ENCODE data around the gene HAPLN1. TPM values are rescaled to one million over a fixed set of nuclear protein-coding genes. Genes with fewer than 3 reads are reported as not detected.

HAPLN1 gene
- total RNA-seq, 1 donor, result under 0.01 TPM

GRCh38 chr5:83689881-83690280, 30.8 kb downstream of the HAPLN1 start:
- no peaks in the 10 kb centered on the region for H3K4me1 ChIP-seq (ENCODE audit: insufficient read depth, low read length)
- no peaks in the 10 kb centered on the region for H3K9me3 ChIP-seq (ENCODE audit: low read depth, low read length)
- H3K4me3 ChIP-seq (ENCODE audit: low read length), result no peak overlapping the region
- H3K27me3 ChIP-seq (ENCODE audit: insufficient read depth, low read length), result no peaks in the 10 kb centered on the region

GRCh38 chr5:83688281-83688680, 32.4 kb downstream of the HAPLN1 start:
- H3K4me1 ChIP-seq (ENCODE audit: insufficient read depth, low read length), result no peaks in the 10 kb centered on the region
- H3K4me3 ChIP-seq (ENCODE audit: low read length), result no peak overlapping the region
- H3K9me3 ChIP-seq (ENCODE audit: low read depth, low read length), result no peaks in the 10 kb centered on the region
- no peaks in the 10 kb centered on the region for H3K27me3 ChIP-seq (ENCODE audit: insufficient read depth, low read length)

- Histone ChIP-seq H3K9me3 (ENCODE audit: low read depth, low read length) (no peaks in the 10 kb centered on the region), H3K4me3 (ENCODE audit: low read length) (no peak overlapping the region), H3K4me1 (ENCODE audit: insufficient read depth, low read length) (no peaks in the 10 kb centered on the region), H3K27me3 (ENCODE audit: insufficient read depth, low read length) (no peaks in the 10 kb centered on the region)
Observed at GRCh38 chr5:83687124-83687619, 33.5 kb downstream of the HAPLN1 start.

DNA sequence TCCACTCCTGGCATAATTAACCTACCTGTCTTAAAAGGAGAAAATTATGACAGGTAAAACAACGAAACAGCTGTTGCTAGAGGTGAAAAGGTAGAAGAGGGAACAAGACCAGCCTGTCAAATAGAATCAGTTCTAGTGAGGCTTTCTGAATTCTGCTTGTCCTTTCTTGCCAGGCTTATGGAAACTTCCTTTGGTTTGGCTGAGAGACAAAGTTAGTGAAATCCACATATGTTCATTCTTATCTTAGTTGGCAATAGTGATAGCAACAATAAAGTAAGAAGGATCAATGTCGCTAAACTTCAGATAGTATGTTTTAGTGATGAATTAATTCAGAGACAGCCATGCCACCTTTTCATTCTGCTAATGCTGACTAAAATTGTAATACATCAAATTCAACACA, 34.4 kb downstream of the HAPLN1 start:
- Histone ChIP-seq H3K4me3 (ENCODE audit: low read length) (no peak overlapping the region), H3K9me3 (ENCODE audit: low read depth, low read length) (no peaks in the 10 kb centered on the region), H3K4me1 (ENCODE audit: insufficient read depth, low read length) (no peaks in the 10 kb centered on the region), H3K27me3 (ENCODE audit: insufficient read depth, low read length) (no peaks in the 10 kb centered on the region)

DNA sequence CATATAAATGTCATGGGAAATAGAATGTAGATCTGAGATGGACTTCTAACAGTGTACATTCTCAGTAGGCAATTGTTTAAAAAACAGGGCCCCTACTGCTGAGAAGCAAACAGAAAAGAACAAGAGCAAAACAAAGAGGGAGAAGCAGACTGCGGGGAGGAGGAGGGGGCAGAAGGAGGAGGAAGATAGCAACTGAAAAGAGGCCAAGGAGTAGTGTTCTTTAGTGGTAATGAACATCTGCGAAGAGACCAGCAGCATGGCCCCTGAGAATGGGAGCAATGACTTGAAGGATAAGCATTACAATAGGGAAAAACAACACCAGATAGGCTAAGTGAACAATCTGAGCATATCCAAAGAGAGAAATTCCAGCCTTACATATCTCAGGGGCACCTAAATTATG, 36.8 kb downstream of the HAPLN1 start:
- Histone ChIP-seq H3K4me1 (ENCODE audit: insufficient read depth, low read length) (no peaks in the 10 kb centered on the region), H3K9me3 (ENCODE audit: low read depth, low read length) (no peaks in the 10 kb centered on the region), H3K4me3 (ENCODE audit: low read length) (no peak overlapping the region), H3K27me3 (ENCODE audit: insufficient read depth, low read length) (no peaks in the 10 kb centered on the region)

- Histone ChIP-seq H3K9me3 (ENCODE audit: low read depth, low read length) (no peaks in the 10 kb centered on the region), H3K4me3 (ENCODE audit: low read length) (no peak overlapping the region), H3K27me3 (ENCODE audit: insufficient read depth, low read length) (no peaks in the 10 kb centered on the region), H3K4me1 (ENCODE audit: insufficient read depth, low read length) (no peaks in the 10 kb centered on the region)
Observed at GRCh38 chr5:83672646-83673045, 48.0 kb downstream of the HAPLN1 start.

GRCh38 chr5:83672158-83672557, 48.5 kb downstream of the HAPLN1 start:
- Histone ChIP-seq H3K4me3 (ENCODE audit: low read length) (no peak overlapping the region), H3K27me3 (ENCODE audit: insufficient read depth, low read length) (no peaks in the 10 kb centered on the region), H3K4me1 (ENCODE audit: insufficient read depth, low read length) (no peaks in the 10 kb centered on the region), H3K9me3 (ENCODE audit: low read depth, low read length) (no peaks in the 10 kb centered on the region)

DNA sequence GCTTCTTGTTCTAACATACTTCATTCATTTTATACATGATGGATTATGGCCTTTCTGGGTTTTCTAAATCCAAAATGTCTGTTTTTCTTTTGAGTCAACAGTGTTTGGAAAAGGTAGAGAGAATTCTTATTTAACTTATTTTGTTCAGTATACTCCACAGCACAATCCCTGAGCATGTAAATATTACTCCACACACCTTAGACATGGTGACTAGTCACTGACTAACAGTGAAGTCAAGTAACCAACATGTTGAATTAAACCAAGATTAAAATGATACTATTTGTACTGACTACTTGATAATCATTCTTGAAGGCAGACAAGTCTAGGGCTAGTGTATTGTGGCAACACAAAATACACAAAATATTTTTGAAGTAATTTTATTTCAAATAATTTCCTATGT, 55.0 kb downstream of the HAPLN1 start:
- Histone ChIP-seq H3K27me3 (ENCODE audit: insufficient read depth, low read length) (no peaks in the 10 kb centered on the region), H3K4me1 (ENCODE audit: insufficient read depth, low read length) (no peaks in the 10 kb centered on the region), H3K4me3 (ENCODE audit: low read length) (no peak overlapping the region), H3K9me3 (ENCODE audit: low read depth, low read length) (no peaks in the 10 kb centered on the region)

GRCh38 chr5:83662558-83662957, 58.1 kb downstream of the HAPLN1 start:
- no peaks in the 10 kb centered on the region for H3K27me3 ChIP-seq (ENCODE audit: insufficient read depth, low read length)
- H3K9me3 ChIP-seq (ENCODE audit: low read depth, low read length), result no peaks in the 10 kb centered on the region
- H3K4me3 ChIP-seq (ENCODE audit: low read length), result no peak overlapping the region
- no peaks in the 10 kb centered on the region for H3K4me1 ChIP-seq (ENCODE audit: insufficient read depth, low read length)

GRCh38 chr5:83657807-83658525, 62.7 kb downstream of the HAPLN1 start:
- H3K4me1 ChIP-seq (ENCODE audit: insufficient read depth, low read length), result no peaks in the 10 kb centered on the region
- no peaks in the 10 kb centered on the region for H3K27me3 ChIP-seq (ENCODE audit: insufficient read depth, low read length)
- H3K4me3 ChIP-seq (ENCODE audit: low read length), result no peak overlapping the region
- H3K9me3 ChIP-seq (ENCODE audit: low read depth, low read length), result no peaks in the 10 kb centered on the region

GRCh38 chr5:83654427-83654994, 66.1 kb downstream of the HAPLN1 start:
- no peaks in the 10 kb centered on the region for H3K27me3 ChIP-seq (ENCODE audit: insufficient read depth, low read length)
- no peaks in the 10 kb centered on the region for H3K9me3 ChIP-seq (ENCODE audit: low read depth, low read length)
- no peak overlapping the region for H3K4me3 ChIP-seq (ENCODE audit: low read length)
- H3K4me1 ChIP-seq (ENCODE audit: insufficient read depth, low read length), result no peaks in the 10 kb centered on the region

- Histone ChIP-seq H3K4me3 (ENCODE audit: low read length) (no peak overlapping the region), H3K27me3 (ENCODE audit: insufficient read depth, low read length) (no peaks in the 10 kb centered on the region), H3K9me3 (ENCODE audit: low read depth, low read length) (no peaks in the 10 kb centered on the region), H3K4me1 (ENCODE audit: insufficient read depth, low read length) (no peaks in the 10 kb centered on the region)
Observed at GRCh38 chr5:83653669-83654068, 67.0 kb downstream of the HAPLN1 start.

DNA sequence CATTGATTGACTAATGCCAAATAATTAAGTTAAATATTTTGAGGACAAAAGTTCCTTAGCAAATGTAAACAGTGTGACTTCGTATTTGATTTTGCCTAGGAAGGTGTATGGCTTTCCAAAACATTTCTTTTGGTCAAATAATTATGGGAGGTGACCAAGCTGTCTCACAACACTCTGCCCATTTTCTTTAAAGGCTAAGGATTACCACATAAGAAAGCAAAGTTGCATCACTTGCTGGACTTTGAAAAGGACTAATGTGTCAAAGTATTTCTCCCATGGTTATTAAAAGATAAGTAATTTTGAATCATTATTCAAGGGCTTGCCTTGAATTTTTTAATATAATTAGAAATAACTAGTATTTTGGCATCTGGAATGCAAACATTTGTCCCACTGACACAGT, 74.7 kb downstream of the HAPLN1 start:
- Histone ChIP-seq H3K27me3 (ENCODE audit: insufficient read depth, low read length) (no peaks in the 10 kb centered on the region), H3K4me3 (ENCODE audit: low read length) (no peak overlapping the region)

GRCh38 chr5:83644301-83644700, 76.4 kb downstream of the HAPLN1 start:
- no peaks in the 10 kb centered on the region for H3K4me1 ChIP-seq (ENCODE audit: insufficient read depth, low read length)
- no peaks in the 10 kb centered on the region for H3K27me3 ChIP-seq (ENCODE audit: insufficient read depth, low read length)
- no peaks in the 10 kb centered on the region for H3K9me3 ChIP-seq (ENCODE audit: low read depth, low read length)
- no peak overlapping the region for H3K4me3 ChIP-seq (ENCODE audit: low read length)

More for the DNA sequence above, 74.7 kb downstream of the HAPLN1 start:
- Histone ChIP-seq H3K9me3 (ENCODE audit: low read depth, low read length) (no peaks in the 10 kb centered on the region), H3K4me1 (ENCODE audit: insufficient read depth, low read length) (no peaks in the 10 kb centered on the region)

DNA sequence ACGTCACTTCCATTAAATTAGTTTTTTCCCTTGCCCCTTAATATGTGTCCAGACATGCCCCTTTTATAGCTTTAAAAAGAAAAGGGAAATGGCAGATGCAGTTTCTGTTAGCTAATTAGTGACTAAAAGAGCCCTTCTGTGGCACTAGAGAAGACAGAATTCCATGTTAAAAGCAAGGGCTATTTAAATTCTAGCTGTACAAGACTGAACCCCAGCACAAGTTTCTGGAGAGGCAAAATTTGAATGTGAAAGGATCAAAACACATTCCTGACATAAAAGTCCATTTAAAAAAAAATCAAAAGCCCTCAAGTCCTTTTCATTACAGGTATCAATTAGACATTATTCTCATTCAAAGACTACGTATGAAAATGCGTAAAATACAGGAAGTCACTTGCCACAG, 78.7 kb downstream of the HAPLN1 start:
- Histone ChIP-seq H3K4me1 (ENCODE audit: insufficient read depth, low read length) (no peaks in the 10 kb centered on the region), H3K27me3 (ENCODE audit: insufficient read depth, low read length) (no peaks in the 10 kb centered on the region), H3K4me3 (ENCODE audit: low read length) (no peak overlapping the region), H3K9me3 (ENCODE audit: low read depth, low read length) (no peaks in the 10 kb centered on the region)

DNA sequence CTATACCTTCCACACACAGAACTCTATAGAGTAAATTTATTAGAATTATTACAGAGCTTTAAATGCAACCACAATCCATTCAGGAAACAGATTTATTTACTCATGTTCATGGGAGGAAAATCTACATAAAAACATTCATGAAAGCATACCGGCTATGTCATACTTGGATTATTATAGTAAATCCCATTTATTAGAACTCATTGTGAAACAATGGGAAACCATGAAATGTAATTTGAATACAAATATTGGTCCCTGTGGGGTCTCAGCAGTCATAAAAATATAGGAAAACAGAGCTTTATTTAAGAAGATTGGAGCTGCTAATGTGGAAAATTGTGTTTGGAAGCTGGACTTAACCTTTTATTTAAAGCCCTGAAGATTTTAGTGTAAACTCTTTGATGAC, 80.7 kb downstream of the HAPLN1 start:
- Histone ChIP-seq H3K27me3 (ENCODE audit: insufficient read depth, low read length) (no peaks in the 10 kb centered on the region), H3K9me3 (ENCODE audit: low read depth, low read length) (no peaks in the 10 kb centered on the region), H3K4me3 (ENCODE audit: low read length) (no peak overlapping the region), H3K4me1 (ENCODE audit: insufficient read depth, low read length) (no peaks in the 10 kb centered on the region)

Measured in mononuclear cell (primary cell).